H1 (cell line): ENCODE measurements around the gene ADCY9. TPM values are rescaled to one million over a fixed set of nuclear protein-coding genes. Genes with fewer than 3 reads are reported as not detected.

Source experiments
- CBX5 ChIP-seq: fragments of 300-800, 300-1000 bp; sonication (generic); IDR thresholded peaks from 2 replicates; pipeline ENCODE4 v1.7.1; 2016; ENCODE audit warnings: antibody characterized with exemption, low read length, low read depth
- KDM1A ChIP-seq: fragments of 200-600, 300-600 bp; sonication (generic); IDR thresholded peaks from 2 replicates; pipeline ENCODE4 v1.7.1; 2016; ENCODE audit warnings: mild to moderate bottlenecking, low read length, borderline replicate concordance
- KDM4A ChIP-seq: IDR thresholded peaks from one replicate; pipeline ENCODE4 v1.7.1; 2012; ENCODE audit warnings: low read depth, mild to moderate bottlenecking, moderate library complexity, low read length, inconsistent platforms; ENCODE audit not compliant: severe bottlenecking
- KDM5A ChIP-seq: fragments of 200-600 bp; IDR thresholded peaks from 2 replicates; pipeline ENCODE4 v1.7.1; 2012; ENCODE audit warnings: mild to moderate bottlenecking, low read length, inconsistent platforms, mixed read lengths
- NANOG ChIP-seq: IDR thresholded peaks from 2 replicates; pipeline ENCODE4 v1.6.1; 2011; ENCODE audit warnings: low read length, low read depth, mild to moderate bottlenecking, inconsistent platforms; ENCODE audit not compliant: insufficient read depth, poor library complexity, severe bottlenecking
- polyA plus RNA-seq, 7 experiments: library from polyadenylated mRNA; depleted of rRNA in 3 of 7; stranded (reverse) in 5 of 7; unstranded in 2 of 7; fragments of >200 nt in 5 of 7; fragments of 200-250 nt in 2 of 7; gene quantifications; 1 replicate in 5 of 7; 2 replicates in 1 of 7; 4 replicates in 1 of 7; pipeline versions ENCODE4 v1.2.1 to v1.2.3, GENCODE V29; 2011 to 2013; ENCODE audit warnings: missing spikeins in 2 of 7, mixed read lengths in 2 of 7
- total RNA-seq: library from RNA; stranded (reverse); fragmentation: NEBNext Ultra II Directional; extraction: Animal tissue kit (Norgen Biotek cat#: 25700); gene quantifications from 2 replicates; pipeline ENCODE4 v1.2.1, GENCODE V29; 2021
- TF ChIP-seq, protein P1 (sequence below): fragments of 300-600 bp; sonication (generic); IDR thresholded peaks from 2 replicates; pipeline ENCODE4 v1.7.1; 2012; ENCODE audit warnings: low read length, moderate library complexity, mild to moderate bottlenecking, inconsistent platforms; ENCODE audit not compliant: insufficient replicate concordance

Gene ADCY9
- total and polyA plus RNA-seq, 2 of the 8 experiments (the other 6 are each of a cell fraction or from before 2014, with no cell fraction given): 5.4 to 13.1 TPM

DNA sequence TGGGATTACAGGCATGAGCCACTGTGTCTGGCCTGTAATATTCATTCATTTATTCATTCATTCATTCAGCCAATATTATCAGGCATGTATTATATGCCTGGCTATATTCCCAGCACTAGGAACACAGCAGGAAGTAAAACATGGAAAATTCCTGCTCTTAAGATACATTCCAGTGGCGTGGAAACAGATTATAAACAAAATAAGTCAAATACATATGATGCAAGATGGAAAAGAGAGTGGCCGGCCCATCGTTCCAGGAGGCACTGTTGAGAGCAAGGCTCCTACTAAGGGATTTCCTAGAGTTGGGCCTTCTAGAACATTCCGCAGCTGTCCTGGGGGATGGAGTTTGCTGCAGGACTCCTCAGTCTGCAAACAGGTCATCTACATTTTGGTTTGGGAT lies 17.7 kb downstream of the ADCY9 start (continued):
- TF ChIP-seq, protein P1, sequence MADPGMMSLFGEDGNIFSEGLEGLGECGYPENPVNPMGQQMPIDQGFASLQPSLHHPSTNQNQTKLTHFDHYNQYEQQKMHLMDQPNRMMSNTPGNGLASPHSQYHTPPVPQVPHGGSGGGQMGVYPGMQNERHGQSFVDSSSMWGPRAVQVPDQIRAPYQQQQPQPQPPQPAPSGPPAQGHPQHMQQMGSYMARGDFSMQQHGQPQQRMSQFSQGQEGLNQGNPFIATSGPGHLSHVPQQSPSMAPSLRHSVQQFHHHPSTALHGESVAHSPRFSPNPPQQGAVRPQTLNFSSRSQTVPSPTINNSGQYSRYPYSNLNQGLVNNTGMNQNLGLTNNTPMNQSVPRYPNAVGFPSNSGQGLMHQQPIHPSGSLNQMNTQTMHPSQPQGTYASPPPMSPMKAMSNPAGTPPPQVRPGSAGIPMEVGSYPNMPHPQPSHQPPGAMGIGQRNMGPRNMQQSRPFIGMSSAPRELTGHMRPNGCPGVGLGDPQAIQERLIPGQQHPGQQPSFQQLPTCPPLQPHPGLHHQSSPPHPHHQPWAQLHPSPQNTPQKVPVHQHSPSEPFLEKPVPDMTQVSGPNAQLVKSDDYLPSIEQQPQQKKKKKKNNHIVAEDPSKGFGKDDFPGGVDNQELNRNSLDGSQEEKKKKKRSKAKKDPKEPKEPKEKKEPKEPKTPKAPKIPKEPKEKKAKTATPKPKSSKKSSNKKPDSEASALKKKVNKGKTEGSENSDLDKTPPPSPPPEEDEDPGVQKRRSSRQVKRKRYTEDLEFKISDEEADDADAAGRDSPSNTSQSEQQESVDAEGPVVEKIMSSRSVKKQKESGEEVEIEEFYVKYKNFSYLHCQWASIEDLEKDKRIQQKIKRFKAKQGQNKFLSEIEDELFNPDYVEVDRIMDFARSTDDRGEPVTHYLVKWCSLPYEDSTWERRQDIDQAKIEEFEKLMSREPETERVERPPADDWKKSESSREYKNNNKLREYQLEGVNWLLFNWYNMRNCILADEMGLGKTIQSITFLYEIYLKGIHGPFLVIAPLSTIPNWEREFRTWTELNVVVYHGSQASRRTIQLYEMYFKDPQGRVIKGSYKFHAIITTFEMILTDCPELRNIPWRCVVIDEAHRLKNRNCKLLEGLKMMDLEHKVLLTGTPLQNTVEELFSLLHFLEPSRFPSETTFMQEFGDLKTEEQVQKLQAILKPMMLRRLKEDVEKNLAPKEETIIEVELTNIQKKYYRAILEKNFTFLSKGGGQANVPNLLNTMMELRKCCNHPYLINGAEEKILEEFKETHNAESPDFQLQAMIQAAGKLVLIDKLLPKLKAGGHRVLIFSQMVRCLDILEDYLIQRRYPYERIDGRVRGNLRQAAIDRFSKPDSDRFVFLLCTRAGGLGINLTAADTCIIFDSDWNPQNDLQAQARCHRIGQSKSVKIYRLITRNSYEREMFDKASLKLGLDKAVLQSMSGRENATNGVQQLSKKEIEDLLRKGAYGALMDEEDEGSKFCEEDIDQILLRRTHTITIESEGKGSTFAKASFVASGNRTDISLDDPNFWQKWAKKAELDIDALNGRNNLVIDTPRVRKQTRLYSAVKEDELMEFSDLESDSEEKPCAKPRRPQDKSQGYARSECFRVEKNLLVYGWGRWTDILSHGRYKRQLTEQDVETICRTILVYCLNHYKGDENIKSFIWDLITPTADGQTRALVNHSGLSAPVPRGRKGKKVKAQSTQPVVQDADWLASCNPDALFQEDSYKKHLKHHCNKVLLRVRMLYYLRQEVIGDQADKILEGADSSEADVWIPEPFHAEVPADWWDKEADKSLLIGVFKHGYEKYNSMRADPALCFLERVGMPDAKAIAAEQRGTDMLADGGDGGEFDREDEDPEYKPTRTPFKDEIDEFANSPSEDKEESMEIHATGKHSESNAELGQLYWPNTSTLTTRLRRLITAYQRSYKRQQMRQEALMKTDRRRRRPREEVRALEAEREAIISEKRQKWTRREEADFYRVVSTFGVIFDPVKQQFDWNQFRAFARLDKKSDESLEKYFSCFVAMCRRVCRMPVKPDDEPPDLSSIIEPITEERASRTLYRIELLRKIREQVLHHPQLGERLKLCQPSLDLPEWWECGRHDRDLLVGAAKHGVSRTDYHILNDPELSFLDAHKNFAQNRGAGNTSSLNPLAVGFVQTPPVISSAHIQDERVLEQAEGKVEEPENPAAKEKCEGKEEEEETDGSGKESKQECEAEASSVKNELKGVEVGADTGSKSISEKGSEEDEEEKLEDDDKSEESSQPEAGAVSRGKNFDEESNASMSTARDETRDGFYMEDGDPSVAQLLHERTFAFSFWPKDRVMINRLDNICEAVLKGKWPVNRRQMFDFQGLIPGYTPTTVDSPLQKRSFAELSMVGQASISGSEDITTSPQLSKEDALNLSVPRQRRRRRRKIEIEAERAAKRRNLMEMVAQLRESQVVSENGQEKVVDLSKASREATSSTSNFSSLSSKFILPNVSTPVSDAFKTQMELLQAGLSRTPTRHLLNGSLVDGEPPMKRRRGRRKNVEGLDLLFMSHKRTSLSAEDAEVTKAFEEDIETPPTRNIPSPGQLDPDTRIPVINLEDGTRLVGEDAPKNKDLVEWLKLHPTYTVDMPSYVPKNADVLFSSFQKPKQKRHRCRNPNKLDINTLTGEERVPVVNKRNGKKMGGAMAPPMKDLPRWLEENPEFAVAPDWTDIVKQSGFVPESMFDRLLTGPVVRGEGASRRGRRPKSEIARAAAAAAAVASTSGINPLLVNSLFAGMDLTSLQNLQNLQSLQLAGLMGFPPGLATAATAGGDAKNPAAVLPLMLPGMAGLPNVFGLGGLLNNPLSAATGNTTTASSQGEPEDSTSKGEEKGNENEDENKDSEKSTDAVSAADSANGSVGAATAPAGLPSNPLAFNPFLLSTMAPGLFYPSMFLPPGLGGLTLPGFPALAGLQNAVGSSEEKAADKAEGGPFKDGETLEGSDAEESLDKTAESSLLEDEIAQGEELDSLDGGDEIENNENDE: no peak
- TF ChIP-seq KDM1A (no peak), CBX5 (no peak), KDM4A (no peak), NANOG (no peak), KDM5A (no peak)
